GM06990 (cell line): ENCODE measurements around the gene SELP.

ENCODE experiments used
- DNase-seq: peaks from one replicate; pipeline ENCODE4 v3.0.0-alpha.2; 2011; ENCODE audit not compliant: insufficient read length; ENCODE audit errors: extremely low read depth
- H3K27me3 ChIP-seq: replicated peaks from 2 replicates; pipeline ENCODE4 v1.6.0; 2011; ENCODE audit warnings: low read length; ENCODE audit not compliant: control insufficient read depth, insufficient read depth
- H3K36me3 ChIP-seq: 2 replicates; pipeline ENCODE4 v1.5.1; 2011; ENCODE audit warnings: low read length; ENCODE audit not compliant: control insufficient read depth, insufficient read depth
- H3K4me3 ChIP-seq: replicated peaks from 2 replicates; pipeline ENCODE4 v1.5.1; 2011; ENCODE audit warnings: low read depth, mild to moderate bottlenecking, control low read depth, low read length
- CTCF ChIP-seq: IDR thresholded peaks from 2 replicates; pipeline ENCODE4 v1.5.1; 2011; ENCODE audit warnings: low read length, control low read depth, mild to moderate bottlenecking, inconsistent platforms; ENCODE audit not compliant: insufficient read depth, poor library complexity, severe bottlenecking

The SELP gene

GRCh38 chr1:169585181-169585580 is 44.7 kb downstream of the SELP start:
- Histone ChIP-seq H3K36me3 (no peaks in the 10 kb centered on the region), H3K27me3 (no peaks in the 10 kb centered on the region), H3K4me3 (no peak overlapping the region)
- no peak for DNase-seq
- TF ChIP-seq CTCF = no peak

GRCh38 chr1:169584483-169585144 is 45.3 kb downstream of the SELP start:
- H3K36me3 ChIP-seq = no peaks in the 10 kb centered on the region
- no peak for TF ChIP-seq CTCF
- DNase-seq = no peak
- no peak overlapping the region for H3K4me3 ChIP-seq
- no peaks in the 10 kb centered on the region for H3K27me3 ChIP-seq

GRCh38 chr1:169577981-169578738 is 51.8 kb downstream of the SELP start:
- Histone ChIP-seq H3K4me3 (no peak overlapping the region), H3K36me3 (no peaks in the 10 kb centered on the region), H3K27me3 (no peaks in the 10 kb centered on the region)
- TF ChIP-seq CTCF = no peak
- no peak for DNase-seq

- no peak overlapping the region for H3K4me3 ChIP-seq
- TF ChIP-seq CTCF = no peak
- H3K27me3 ChIP-seq = no peaks in the 10 kb centered on the region
- no peaks in the 10 kb centered on the region for H3K36me3 ChIP-seq
- DNase-seq = no peak
These were observed 53.0 kb downstream of the SELP start for GRCh38 chr1:169576935-169577331.

GRCh38 chr1:169576241-169576934 is 53.5 kb downstream of the SELP start:
- no peaks in the 10 kb centered on the region for H3K36me3 ChIP-seq
- H3K27me3 ChIP-seq = no peaks in the 10 kb centered on the region
- no peak for DNase-seq
- no peak for TF ChIP-seq CTCF
- no peak overlapping the region for H3K4me3 ChIP-seq
